Right lobe of liver (tissue), 4 donors: ENCODE results near the gene TYROBP.

Source experiments
- POLR2A ChIP-seq: fragments of 450-650 bp; IDR thresholded peaks from one replicate; pipeline ENCODE4 v1.6.1; 2017; ENCODE audit warnings: antibody characterized with exemption, mild to moderate bottlenecking
- TF ChIP-seq, protein P1 (sequence below), 4 donors: fragments of 200-600 bp in 3 of 4; fragments of 450-650 bp in 1 of 4; IDR thresholded peaks; one replicate each; pipeline versions ENCODE4 v1.5.1 to v1.8.0; 2016 to 2022; ENCODE audit warnings: antibody characterized with exemption in 4 of 4, mild to moderate bottlenecking in 2 of 4
- donor health status: DM: no; HTN: no; CAD: no.
- donor health status: DM: no; HTN: no; CAD: no.
- donor health status: DM: no; HTN: yes; CAD: no.

- TF ChIP-seq, protein P1, sequence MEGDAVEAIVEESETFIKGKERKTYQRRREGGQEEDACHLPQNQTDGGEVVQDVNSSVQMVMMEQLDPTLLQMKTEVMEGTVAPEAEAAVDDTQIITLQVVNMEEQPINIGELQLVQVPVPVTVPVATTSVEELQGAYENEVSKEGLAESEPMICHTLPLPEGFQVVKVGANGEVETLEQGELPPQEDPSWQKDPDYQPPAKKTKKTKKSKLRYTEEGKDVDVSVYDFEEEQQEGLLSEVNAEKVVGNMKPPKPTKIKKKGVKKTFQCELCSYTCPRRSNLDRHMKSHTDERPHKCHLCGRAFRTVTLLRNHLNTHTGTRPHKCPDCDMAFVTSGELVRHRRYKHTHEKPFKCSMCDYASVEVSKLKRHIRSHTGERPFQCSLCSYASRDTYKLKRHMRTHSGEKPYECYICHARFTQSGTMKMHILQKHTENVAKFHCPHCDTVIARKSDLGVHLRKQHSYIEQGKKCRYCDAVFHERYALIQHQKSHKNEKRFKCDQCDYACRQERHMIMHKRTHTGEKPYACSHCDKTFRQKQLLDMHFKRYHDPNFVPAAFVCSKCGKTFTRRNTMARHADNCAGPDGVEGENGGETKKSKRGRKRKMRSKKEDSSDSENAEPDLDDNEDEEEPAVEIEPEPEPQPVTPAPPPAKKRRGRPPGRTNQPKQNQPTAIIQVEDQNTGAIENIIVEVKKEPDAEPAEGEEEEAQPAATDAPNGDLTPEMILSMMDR (IDR thresholded peaks at IDR 0.05), result no peak
- TF ChIP-seq POLR2A, result no peak
Measured at GRCh38 chr19:35913589-35913988, 5.5 kb upstream of the TYROBP start.
